Mucosa of descending colon (tissue), 3 donors: ENCODE results near the gene CWC27. TPM values are rescaled to one million over a fixed set of nuclear protein-coding genes. Genes with fewer than 3 reads are reported as not detected.

ENCODE experiments used
- ATAC-seq: fragments of 200-7000 bp; cut with Tn5 transposase; one replicate; pipeline ENCODE4 v1.9.1; 2020; ENCODE audit warnings: mild to moderate bottlenecking, moderate library complexity
- DNase-seq, 3 donors: peaks; one replicate each; pipeline ENCODE4 v3.0.0-alpha.2; 2020
- H3K36me3 ChIP-seq: fragments of 200-600 bp; one replicate; pipeline ENCODE4 v1.8.0; 2021; ENCODE audit warnings: low read depth, mild to moderate bottlenecking
- H3K4me1 ChIP-seq: fragments of 200-600 bp; one replicate; pipeline ENCODE4 v1.8.0; 2021; ENCODE audit warnings: low read depth, mild to moderate bottlenecking
- H3K4me3 ChIP-seq: fragments of 200-600 bp; one replicate; pipeline ENCODE4 v1.8.0; 2021; ENCODE audit warnings: mild to moderate bottlenecking
- H3K9me3 ChIP-seq: fragments of 200-600 bp; one replicate; pipeline ENCODE4 v1.8.0; 2021; ENCODE audit warnings: mild to moderate bottlenecking
- CTCF ChIP-seq: fragments of 200-600 bp; IDR thresholded peaks from one replicate; pipeline ENCODE4 v1.8.0; 2022; ENCODE audit warnings: antibody characterized with exemption, mild to moderate bottlenecking
- intact Hi-C, 2 donors: fragments of 100-400 bp; cut with DNase I in 1 of 2; cut with micrococcal nuclease in 1 of 2; formaldehyde crosslinking; loops; one replicate each; pipeline versions ENCODE4 v1.11.0 to v1.11.1; 2022; cut with DNase I, micrococcal nuclease
- total RNA-seq, 3 donors: library from RNA; stranded (reverse); fragmentation: NEBNext Ultra II Directional in 2 of 3; extraction: Animal tissue kit (Norgen Biotek cat#: 25700) in 2 of 3; gene quantifications; one replicate each; pipeline versions ENCODE4 v1.2.1 to v1.2.4, GENCODE V29; 2021 to 2023
- donor health status: DM: no; HTN: no; CAD: no; lungs with moderate emphysema.
- donor health status: DM: no; HTN: no; CAD: no.
- donor health status: DM: no; HTN: yes; CAD: no.

CWC27 gene
- total RNA-seq, 3 donors from 2014 or later = 15.1 to 21.7 (median 15.2) TPM

DNA sequence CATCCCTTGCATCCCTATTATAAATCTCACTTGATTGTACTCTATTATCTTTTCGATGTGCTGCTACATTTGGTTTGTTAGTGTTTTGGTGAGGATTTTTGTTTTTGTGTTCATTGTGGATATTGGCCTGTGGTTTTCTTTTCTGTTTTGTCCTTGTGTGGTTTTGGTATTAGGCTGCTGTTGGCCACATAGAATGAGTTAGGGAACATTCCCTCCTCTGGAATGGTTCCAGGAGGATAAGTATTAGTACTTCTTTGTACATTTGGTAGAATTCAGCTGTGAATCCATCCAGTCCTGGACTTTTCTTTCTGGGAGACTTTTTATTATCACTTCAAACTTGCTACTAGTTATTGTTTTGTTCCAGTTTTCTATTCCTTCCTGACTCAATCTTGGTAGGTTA, 287.2 kb downstream of the CWC27 start:
- TF ChIP-seq CTCF = no peak
- no peaks in the 10 kb centered on the region for H3K4me1 ChIP-seq
- H3K4me3 ChIP-seq = no peak overlapping the region
- intact Hi-C loops = no loop called here
- no peaks in the 10 kb centered on the region for H3K9me3 ChIP-seq
- DNase-seq (no peak), ATAC-seq (no peak)
- H3K36me3 ChIP-seq = no peaks in the 10 kb centered on the region

DNA sequence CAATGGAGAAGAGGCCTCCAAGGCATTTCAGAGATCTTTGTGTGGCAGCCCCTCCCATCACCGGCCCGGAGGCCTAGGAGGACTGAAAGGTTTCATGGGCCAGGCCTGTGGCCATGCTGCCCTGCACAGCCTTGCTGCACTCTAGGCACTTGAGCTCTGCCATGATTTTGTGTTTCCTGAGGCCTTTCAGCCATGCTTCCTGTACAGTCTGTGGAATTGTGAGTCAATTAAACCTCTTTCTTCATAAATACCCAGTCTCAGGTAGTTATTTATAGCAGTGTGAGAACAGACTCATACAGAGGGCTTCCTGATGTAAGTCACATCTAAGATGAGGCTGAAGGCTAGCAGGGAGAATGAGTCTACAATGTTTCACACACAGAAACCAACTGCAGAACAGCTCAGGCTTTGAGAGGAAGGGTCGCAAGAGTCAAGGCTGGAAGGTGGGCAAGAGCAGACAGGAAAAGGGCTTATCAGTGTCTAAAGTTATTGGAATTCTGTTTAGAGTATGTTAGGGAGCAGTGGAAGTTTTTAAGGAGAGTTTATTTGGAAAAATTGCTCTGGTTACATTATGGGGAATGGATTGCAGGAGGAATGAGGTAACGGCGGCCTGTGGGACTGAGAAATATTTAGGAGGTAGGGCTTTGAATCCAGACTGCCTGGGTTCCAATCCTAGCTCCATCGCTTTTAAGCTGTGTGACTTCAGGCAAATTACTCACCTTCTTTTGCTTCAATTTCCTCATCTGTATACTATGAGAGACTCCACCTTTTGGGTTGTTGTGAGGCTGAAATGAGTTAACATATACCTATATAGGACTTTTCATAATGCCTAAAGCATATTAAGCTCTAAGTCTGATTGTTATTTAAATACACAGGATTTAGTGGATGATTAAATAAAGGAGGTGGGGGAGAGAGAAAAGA, 291.2 kb downstream of the CWC27 start:
- H3K36me3 ChIP-seq = no peaks in the 10 kb centered on the region
- no peaks in the 10 kb centered on the region for H3K4me1 ChIP-seq
- no peak overlapping the region for H3K4me3 ChIP-seq
- DNase-seq = no peak
- no peak for ATAC-seq
- intact Hi-C loops = no loop called here
- TF ChIP-seq CTCF = no peak
- no peaks in the 10 kb centered on the region for H3K9me3 ChIP-seq

GRCh38 chr5:65061250-65061973, 292.7 kb downstream of the CWC27 start:
- intact Hi-C loops = no loop called here
- no peaks in the 10 kb centered on the region for H3K36me3 ChIP-seq
- no peak for DNase-seq
- H3K4me1 ChIP-seq = no peaks in the 10 kb centered on the region
- no peaks in the 10 kb centered on the region for H3K9me3 ChIP-seq
- no peak for TF ChIP-seq CTCF
- no peak overlapping the region for H3K4me3 ChIP-seq
- peak; percentile 51 for ATAC-seq

DNA sequence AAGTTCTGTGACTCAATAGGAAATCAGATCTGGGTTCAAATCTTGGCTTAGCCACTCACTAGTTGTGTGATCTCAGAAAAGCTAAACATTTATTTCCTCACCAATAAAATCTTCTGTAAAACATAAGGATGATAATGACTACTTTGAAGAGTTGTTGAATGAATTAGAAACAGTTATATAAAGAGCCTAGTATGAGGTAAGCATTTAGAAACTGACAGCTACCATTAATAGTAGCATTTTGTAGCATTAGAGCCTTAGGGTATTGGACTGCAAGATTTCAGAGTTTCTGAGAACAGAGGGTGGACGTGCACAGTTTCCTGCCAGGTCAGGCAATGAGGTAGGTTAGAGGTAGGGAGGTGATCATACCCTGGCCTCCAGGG, 293.2 kb downstream of the CWC27 start:
- no peak for ATAC-seq
- no peak overlapping the region for H3K4me3 ChIP-seq
- DNase-seq = no peak
- intact Hi-C loops = no loop called here
- H3K36me3 ChIP-seq = no peaks in the 10 kb centered on the region
- TF ChIP-seq CTCF = no peak
- H3K9me3 ChIP-seq = no peaks in the 10 kb centered on the region
- H3K4me1 ChIP-seq = no peaks in the 10 kb centered on the region

- intact Hi-C loops = no loop called here
- peak in 1 of 3 donors; percentile 25 for DNase-seq
Measured at GRCh38 chr5:65062469-65063083, 293.8 kb downstream of the CWC27 start.

More at GRCh38 chr5:65062469-65063083, 293.8 kb downstream of the CWC27 start:
- TF ChIP-seq CTCF = no peak
- Histone ChIP-seq H3K9me3 (no peaks in the 10 kb centered on the region), H3K4me3 (no peak overlapping the region), H3K36me3 (no peaks in the 10 kb centered on the region), H3K4me1 (no peaks in the 10 kb centered on the region)
- peak; percentile 51 for ATAC-seq
